Measurements from ENCODE around the gene OTUD4.

GRCh38 chr4:145132511-145133098 is 47.8 kb downstream of the OTUD4 start:
- TF ChIP-seq CTCF (IDR thresholded peaks at IDR 0.05) (no peak), POLR2AphosphoS5 (IDR thresholded peaks at IDR 0.05) (no peak), POLR2A (IDR thresholded peaks at IDR 0.05) (no peak), EP300 (IDR thresholded peaks at IDR 0.05) (no peak)

Measured in stomach (tissue), 4 donors.